Stomach (tissue), 4 donors: ENCODE results near the gene SND1.

ENCODE experiments used
- CTCF ChIP-seq, 7 experiments: fragments of 450-650 bp in 4 of 7; fragments of 200-600 bp in 3 of 7; sonication (generic) in 3 of 7; IDR thresholded peaks; one replicate each; pipeline ENCODE4 v1.5.1; 2016 to 2019; ENCODE audit warnings: antibody characterized with exemption in 7 of 7, control low read depth in 2 of 7, mild to moderate bottlenecking in 1 of 7
- EP300 ChIP-seq: sonication (generic); formaldehyde crosslinking; IDR thresholded peaks from one replicate; pipeline ENCODE4 v1.6.1; 2017; ENCODE audit warnings: antibody characterized with exemption
- POLR2A ChIP-seq, 4 donors: fragments of 450-650 bp; IDR thresholded peaks; one replicate each; pipeline ENCODE4 v1.6.1; 2016; ENCODE audit warnings: antibody characterized with exemption in 4 of 4, control low read depth in 2 of 4, mild to moderate bottlenecking in 1 of 4, moderate library complexity in 1 of 4
- POLR2AphosphoS5 ChIP-seq, 3 donors: sonication (generic); formaldehyde crosslinking; IDR thresholded peaks; one replicate each; pipeline ENCODE4 v1.6.1; 2016; ENCODE audit warnings: antibody characterized with exemption in 3 of 3

GRCh38 chr7:127675721-127676120 lies 23.7 kb downstream of the SND1 start:
- no peak for TF ChIP-seq EP300
- TF ChIP-seq POLR2A (IDR thresholded peaks at IDR 0.05) = no peak
- no peak for TF ChIP-seq CTCF (IDR thresholded peaks at IDR 0.05)
- no peak for TF ChIP-seq POLR2AphosphoS5 (IDR thresholded peaks at IDR 0.05)
